Measurements from ENCODE around the gene PLEKHG2.
"Not testable (repeated sequence)": the region's sequence is repeated elsewhere in the genome, so short reads cannot be mapped to it uniquely, and the experiment has no call there.

PLEKHG2 gene

DNA sequence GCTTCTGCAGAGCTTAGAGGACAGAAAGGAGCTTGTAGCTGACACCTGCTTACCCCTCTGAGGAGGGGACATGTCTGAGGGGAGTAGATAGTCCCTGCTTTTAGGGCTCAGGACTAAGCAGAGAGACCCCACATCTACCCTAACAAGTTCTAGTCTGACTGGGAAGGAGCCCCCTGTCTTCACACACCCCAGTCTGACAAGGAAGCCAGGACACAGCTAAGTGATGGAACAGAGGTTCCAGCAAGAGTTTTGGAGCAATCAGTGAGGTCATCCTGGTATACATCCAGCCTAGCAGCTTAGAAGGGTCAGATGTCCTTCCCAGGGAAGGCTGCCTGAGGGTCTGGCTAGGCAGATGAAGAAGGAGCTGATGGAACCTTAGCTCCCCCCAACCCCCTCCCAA lies 36.5 kb upstream of the PLEKHG2 start:
- peaks cover 20% of the 10 kb centered on the region for H3K4me1 ChIP-seq (ENCODE audit: control insufficient read depth, insufficient read depth, low read length, unreplicated experiment)
- peaks cover under 1% of the 10 kb centered on the region; the same call in 1 of the 2 replicates for H3K36me3 ChIP-seq (ENCODE audit: insufficient read depth, low read length)
- no peak overlapping the region for H3K4me3 ChIP-seq (ENCODE audit: low read depth, low read length)
- H2AFZ ChIP-seq (ENCODE audit: low read length, unreplicated experiment): no peak overlapping the region
- H3K27ac ChIP-seq (ENCODE audit: low read depth, low read length): no peak overlapping the region
- H3K79me2 ChIP-seq (ENCODE audit: control insufficient read depth, insufficient read depth, low read length, unreplicated experiment): no peaks in the 10 kb centered on the region
- no peaks in the 10 kb centered on the region for H3K27me3 ChIP-seq (ENCODE audit: insufficient read depth, low read length)

GRCh38 chr19:39377373-39378362 lies 34.8 kb upstream of the PLEKHG2 start:
- Histone ChIP-seq H2AFZ (ENCODE audit: low read length, unreplicated experiment) (no peak overlapping the region), H3K27me3 (ENCODE audit: insufficient read depth, low read length) (no peaks in the 10 kb centered on the region), H3K36me3 (ENCODE audit: insufficient read depth, low read length) (no peaks in the 10 kb centered on the region), H3K79me2 (ENCODE audit: control insufficient read depth, insufficient read depth, low read length, unreplicated experiment) (no peaks in the 10 kb centered on the region), H3K27ac (ENCODE audit: low read depth, low read length) (no peak overlapping the region), H3K4me1 (ENCODE audit: control insufficient read depth, insufficient read depth, low read length, unreplicated experiment) (peaks cover 24% of the 10 kb centered on the region), H3K4me3 (ENCODE audit: low read depth, low read length) (no peak overlapping the region)

DNA sequence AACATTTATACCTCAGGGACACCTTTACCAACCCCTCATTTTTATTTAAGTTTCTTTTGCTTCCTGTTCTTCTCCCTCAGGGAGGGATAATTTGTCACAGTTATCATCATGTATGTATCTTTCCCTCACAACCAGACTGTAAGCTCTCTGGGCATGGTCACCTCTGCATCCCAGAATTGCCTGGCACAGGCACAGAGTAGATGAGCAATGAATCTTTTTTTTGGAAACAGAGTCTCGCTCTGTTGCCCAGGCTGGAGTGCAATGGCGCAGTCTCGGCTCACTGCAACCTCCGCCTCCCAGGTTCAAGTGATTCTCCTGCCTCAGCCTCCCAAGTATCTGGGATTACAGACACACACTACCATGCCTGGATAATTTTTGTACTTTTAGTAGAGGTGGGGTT lies 33.1 kb upstream of the PLEKHG2 start:
- H3K4me1 ChIP-seq (ENCODE audit: control insufficient read depth, insufficient read depth, low read length, unreplicated experiment): peaks cover 16% of the 10 kb centered on the region
- H3K79me2 ChIP-seq (ENCODE audit: control insufficient read depth, insufficient read depth, low read length, unreplicated experiment); H3K27me3 ChIP-seq (ENCODE audit: insufficient read depth, low read length); H3K4me3 ChIP-seq (ENCODE audit: low read depth, low read length); H3K36me3 ChIP-seq (ENCODE audit: insufficient read depth, low read length); H3K27ac ChIP-seq (ENCODE audit: low read depth, low read length); H2AFZ ChIP-seq (ENCODE audit: low read length, unreplicated experiment): not testable (repeated sequence)

DNA sequence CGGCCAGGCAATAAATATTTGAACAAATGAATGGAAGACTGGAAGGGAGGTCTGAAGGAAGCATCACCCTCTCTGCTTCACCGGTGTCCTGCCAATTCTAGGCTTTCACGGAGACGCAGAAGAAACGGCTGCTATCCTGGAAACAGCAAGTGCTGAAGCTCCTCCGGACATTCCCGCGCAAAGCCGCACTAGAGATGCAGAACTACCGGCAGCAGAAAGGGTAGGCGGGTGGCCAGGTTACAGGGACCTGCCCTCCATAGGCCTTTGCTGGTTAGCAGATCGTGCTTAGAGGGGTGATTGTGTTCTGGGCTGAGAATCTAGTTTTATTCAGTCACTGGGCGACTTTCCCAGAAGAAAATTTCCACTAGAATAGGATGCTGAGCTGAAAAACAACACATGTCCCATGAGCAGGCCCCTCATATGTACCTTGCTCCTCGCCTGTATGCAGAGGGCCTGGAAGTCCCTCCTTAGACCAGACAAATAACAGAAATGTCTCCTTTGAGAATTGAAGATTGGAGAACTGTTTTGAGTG lies 32.5 kb upstream of the PLEKHG2 start:
- no peaks in the 10 kb centered on the region for H3K79me2 ChIP-seq (ENCODE audit: control insufficient read depth, insufficient read depth, low read length, unreplicated experiment)
- no peaks in the 10 kb centered on the region for H3K36me3 ChIP-seq (ENCODE audit: insufficient read depth, low read length)
- peaks cover 16% of the 10 kb centered on the region for H3K4me1 ChIP-seq (ENCODE audit: control insufficient read depth, insufficient read depth, low read length, unreplicated experiment)
- no peak overlapping the region for H2AFZ ChIP-seq (ENCODE audit: low read length, unreplicated experiment)
- no peak overlapping the region for H3K27ac ChIP-seq (ENCODE audit: low read depth, low read length)
- H3K4me3 ChIP-seq (ENCODE audit: low read depth, low read length): no peak overlapping the region
- H3K27me3 ChIP-seq (ENCODE audit: insufficient read depth, low read length): no peaks in the 10 kb centered on the region

DNA sequence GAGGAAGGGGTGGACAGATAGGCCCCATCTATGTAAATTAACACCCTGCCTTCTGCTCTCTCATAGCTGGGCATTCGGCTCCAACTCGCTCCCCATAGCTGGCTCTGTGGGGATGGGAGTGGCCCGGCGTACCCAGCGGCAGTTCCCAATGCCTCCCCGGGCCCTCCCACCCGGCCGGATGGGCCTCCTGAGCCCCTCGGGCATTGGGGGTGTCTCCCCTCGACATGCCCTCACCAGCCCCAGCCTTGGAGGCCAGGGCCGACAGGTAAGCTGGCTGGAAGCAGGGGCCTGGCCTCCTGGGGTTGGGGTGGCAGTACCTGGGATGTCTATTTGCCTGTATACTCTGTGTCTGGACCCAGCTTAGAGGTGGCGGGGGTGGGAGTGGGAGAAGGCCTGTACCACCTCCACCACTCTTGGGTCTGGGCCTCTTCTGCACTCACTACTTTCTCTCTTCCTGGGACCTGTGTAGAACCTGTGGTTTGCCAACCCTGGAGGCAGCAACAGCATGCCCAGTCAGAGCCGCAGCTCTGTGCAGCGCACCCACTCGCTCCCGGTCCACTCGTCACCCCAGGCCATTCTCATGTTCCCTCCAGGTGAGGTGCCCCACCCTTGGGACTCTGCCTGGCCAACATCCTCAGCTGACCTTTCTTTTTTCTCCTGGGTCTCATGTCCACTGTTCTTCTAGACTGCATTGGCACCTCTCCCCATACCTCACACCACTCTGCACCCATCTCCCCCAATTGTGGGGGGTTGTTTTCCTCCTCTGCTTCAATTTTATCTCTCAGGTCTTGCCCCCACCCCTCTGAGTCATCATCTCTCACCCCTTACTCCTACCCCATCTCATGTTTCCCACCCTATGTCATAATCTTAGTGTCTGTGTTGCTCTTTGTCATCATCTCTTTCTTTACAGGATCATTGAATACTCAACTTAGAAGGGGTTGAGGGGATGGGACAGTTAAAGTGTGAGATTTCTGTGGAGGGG lies 31.7 kb upstream of the PLEKHG2 start:
- no peak overlapping the region for H3K27ac ChIP-seq (ENCODE audit: low read depth, low read length)
- peaks cover 16% of the 10 kb centered on the region for H3K4me1 ChIP-seq (ENCODE audit: control insufficient read depth, insufficient read depth, low read length, unreplicated experiment)
- no peaks in the 10 kb centered on the region for H3K36me3 ChIP-seq (ENCODE audit: insufficient read depth, low read length)
- H3K79me2 ChIP-seq (ENCODE audit: control insufficient read depth, insufficient read depth, low read length, unreplicated experiment): no peaks in the 10 kb centered on the region
- H3K27me3 ChIP-seq (ENCODE audit: insufficient read depth, low read length): no peaks in the 10 kb centered on the region
- H2AFZ ChIP-seq (ENCODE audit: low read length, unreplicated experiment): no peak overlapping the region
- H3K4me3 ChIP-seq (ENCODE audit: low read depth, low read length): no peak overlapping the region

- Histone ChIP-seq H3K27me3 (ENCODE audit: insufficient read depth, low read length) (no peaks in the 10 kb centered on the region), H3K4me1 (ENCODE audit: control insufficient read depth, insufficient read depth, low read length, unreplicated experiment) (peaks cover 16% of the 10 kb centered on the region), H2AFZ (ENCODE audit: low read length, unreplicated experiment) (no peak overlapping the region), H3K27ac (ENCODE audit: low read depth, low read length) (no peak overlapping the region), H3K79me2 (ENCODE audit: control insufficient read depth, insufficient read depth, low read length, unreplicated experiment) (no peaks in the 10 kb centered on the region), H3K36me3 (ENCODE audit: insufficient read depth, low read length) (no peaks in the 10 kb centered on the region), H3K4me3 (ENCODE audit: low read depth, low read length) (no peak overlapping the region)
Measured at GRCh38 chr19:39381910-39382611, 30.4 kb upstream of the PLEKHG2 start.

GRCh38 chr19:39382991-39383828 lies 29.3 kb upstream of the PLEKHG2 start:
- Histone ChIP-seq H3K4me1 (ENCODE audit: control insufficient read depth, insufficient read depth, low read length, unreplicated experiment) (peaks cover 16% of the 10 kb centered on the region), H3K4me3 (ENCODE audit: low read depth, low read length) (no peak overlapping the region), H3K27ac (ENCODE audit: low read depth, low read length) (no peak overlapping the region), H2AFZ (ENCODE audit: low read length, unreplicated experiment) (no peak overlapping the region), H3K79me2 (ENCODE audit: control insufficient read depth, insufficient read depth, low read length, unreplicated experiment) (no peaks in the 10 kb centered on the region), H3K27me3 (ENCODE audit: insufficient read depth, low read length) (no peaks in the 10 kb centered on the region), H3K36me3 (ENCODE audit: insufficient read depth, low read length) (peaks cover 3% of the 10 kb centered on the region; the same call in 1 of the 2 replicates)

DNA sequence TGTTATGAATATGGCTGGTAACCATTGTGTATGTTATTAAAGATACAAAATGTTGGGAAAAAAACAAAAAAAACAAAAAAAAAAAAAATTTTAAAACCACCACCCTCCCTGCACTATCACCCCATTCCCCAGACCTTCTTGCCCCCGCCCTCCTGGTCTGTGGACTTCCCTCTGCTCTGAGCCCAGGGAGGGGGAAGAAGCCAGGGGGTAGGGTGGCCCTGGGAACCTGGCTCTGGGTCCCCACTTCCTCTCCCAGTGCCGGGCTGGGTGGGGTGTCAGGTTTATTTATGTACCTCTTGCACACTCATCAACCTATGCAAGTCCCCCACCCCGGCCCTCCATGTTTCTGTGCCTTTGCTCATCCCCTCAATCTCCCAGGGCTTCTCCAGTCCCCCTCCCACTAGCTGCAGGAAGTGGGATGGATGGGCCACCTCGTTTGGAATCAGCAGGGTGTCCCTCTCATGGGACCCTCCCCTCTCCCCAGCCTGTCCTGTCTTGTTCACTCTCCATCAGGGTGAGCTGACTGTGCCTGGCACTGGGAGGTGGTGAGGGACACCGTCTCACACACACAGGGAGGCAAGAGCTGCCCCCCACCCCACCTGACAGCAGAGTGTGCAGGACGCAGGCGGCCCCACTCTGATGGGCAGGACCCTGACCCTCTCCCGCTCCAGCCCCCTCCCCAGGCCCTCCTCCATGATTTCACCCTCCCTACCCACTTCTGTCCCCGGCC lies 27.5 kb upstream of the PLEKHG2 start:
- Histone ChIP-seq H3K27ac (ENCODE audit: low read depth, low read length) (no peak overlapping the region), H3K36me3 (ENCODE audit: insufficient read depth, low read length) (peaks cover 3% of the 10 kb centered on the region; the same call in 1 of the 2 replicates), H3K4me3 (ENCODE audit: low read depth, low read length) (no peak overlapping the region), H3K79me2 (ENCODE audit: control insufficient read depth, insufficient read depth, low read length, unreplicated experiment) (peaks cover 3% of the 10 kb centered on the region), H3K27me3 (ENCODE audit: insufficient read depth, low read length) (no peaks in the 10 kb centered on the region), H3K4me1 (ENCODE audit: control insufficient read depth, insufficient read depth, low read length, unreplicated experiment) (peaks cover 20% of the 10 kb centered on the region), H2AFZ (ENCODE audit: low read length, unreplicated experiment) (no peak overlapping the region)

Data from ACC112 (cell line).